Endothelial cell (in vitro differentiated cells): ENCODE results near the gene MGAT1. TPM values are rescaled to one million over a fixed set of nuclear protein-coding genes. Genes with fewer than 3 reads are reported as not detected.

ENCODE experiments used
- DNase-seq: peaks from one replicate; pipeline ENCODE4 v3.0.0; 2021; ENCODE audit warnings: low spot score
- H3K27ac Mint-ChIP-seq: one replicate; pipeline ENCODE4 v1.8.0; 2021; ENCODE audit warnings: mixed read lengths, inconsistent platforms; ENCODE audit not compliant: unreplicated experiment
- H3K27me3 Mint-ChIP-seq: one replicate; pipeline ENCODE4 v1.8.0; 2021; ENCODE audit warnings: mild to moderate bottlenecking, moderate library complexity, mixed read lengths, inconsistent platforms; ENCODE audit not compliant: unreplicated experiment
- H3K36me3 Mint-ChIP-seq: one replicate; pipeline ENCODE4 v1.8.0; 2021; ENCODE audit warnings: mild to moderate bottlenecking, low read depth, mixed read lengths, inconsistent platforms; ENCODE audit not compliant: unreplicated experiment
- H3K4me1 Mint-ChIP-seq: one replicate; pipeline ENCODE4 v1.8.0; 2021; ENCODE audit warnings: mild to moderate bottlenecking, mixed read lengths, inconsistent platforms; ENCODE audit not compliant: unreplicated experiment
- H3K4me3 Mint-ChIP-seq: one replicate; pipeline ENCODE4 v1.8.0; 2021; ENCODE audit warnings: mild to moderate bottlenecking, mixed read lengths, inconsistent platforms; ENCODE audit not compliant: unreplicated experiment
- H3K9me3 Mint-ChIP-seq: one replicate; pipeline ENCODE4 v1.8.0; 2021; ENCODE audit warnings: mixed read lengths, inconsistent platforms; ENCODE audit not compliant: unreplicated experiment
- CTCF ChIP-seq: fragments of 200-600 bp; sonication (generic); IDR thresholded peaks from one replicate; pipeline ENCODE4 v1.5.0; 2021; ENCODE audit warnings: antibody characterized with exemption; ENCODE audit not compliant: unreplicated experiment
- total RNA-seq: library from RNA; stranded (reverse); fragmentation: NEBNext Ultra II Directional; extraction: Animal tissue kit (Norgen Biotek cat#: 25700); gene quantifications from one replicate; pipeline ENCODE4 v1.2.1, GENCODE V29; 2021; ENCODE audit not compliant: unreplicated experiment

Gene MGAT1
- total RNA-seq, 1 donor from 2014 or later = 115 TPM

- Mint-ChIP-seq H3K27ac (no peak overlapping the region), H3K36me3 (peaks cover 31% of the 10 kb centered on the region), H3K9me3 (no peaks in the 10 kb centered on the region), H3K4me3 (no peak overlapping the region), H3K27me3 (peaks cover 1% of the 10 kb centered on the region), H3K4me1 (peaks cover 42% of the 10 kb centered on the region)
- DNase-seq = no peak
- no peak for TF ChIP-seq CTCF
Observed at GRCh38 chr5:180797256-180798192, 5.1 kb downstream of the MGAT1 start.

GRCh38 chr5:180795771-180796313, 6.8 kb downstream of the MGAT1 start:
- TF ChIP-seq CTCF = no peak
- H3K4me1 Mint-ChIP-seq = peaks cover 39% of the 10 kb centered on the region
- no peak overlapping the region for H3K27ac Mint-ChIP-seq
- peaks cover 1% of the 10 kb centered on the region for H3K27me3 Mint-ChIP-seq
- peak overlapping the region; percentile 75 for H3K4me3 Mint-ChIP-seq
- no peaks in the 10 kb centered on the region for H3K9me3 Mint-ChIP-seq
- no peak for DNase-seq
- H3K36me3 Mint-ChIP-seq = peaks cover 27% of the 10 kb centered on the region

- no peak overlapping the region for H3K4me3 Mint-ChIP-seq
- no peak for TF ChIP-seq CTCF
- peaks cover 2% of the 10 kb centered on the region for H3K27me3 Mint-ChIP-seq
- no peak for DNase-seq
- H3K27ac Mint-ChIP-seq = peak overlapping the region; percentile 70
- H3K36me3 Mint-ChIP-seq = peaks cover 19% of the 10 kb centered on the region
- H3K4me1 Mint-ChIP-seq = peaks cover 32% of the 10 kb centered on the region
- no peaks in the 10 kb centered on the region for H3K9me3 Mint-ChIP-seq
Observed at GRCh38 chr5:180792965-180793287, 9.7 kb downstream of the MGAT1 start.

GRCh38 chr5:180792287-180792964, 10.2 kb downstream of the MGAT1 start:
- Mint-ChIP-seq H3K36me3 (peaks cover 19% of the 10 kb centered on the region), H3K27ac (no peak overlapping the region), H3K9me3 (no peaks in the 10 kb centered on the region), H3K27me3 (peaks cover 2% of the 10 kb centered on the region), H3K4me3 (no peak overlapping the region), H3K4me1 (peaks cover 37% of the 10 kb centered on the region)
- DNase-seq = no peak
- TF ChIP-seq CTCF = no peak
